ENCODE results near the gene IRF2.

The IRF2 gene

DNA sequence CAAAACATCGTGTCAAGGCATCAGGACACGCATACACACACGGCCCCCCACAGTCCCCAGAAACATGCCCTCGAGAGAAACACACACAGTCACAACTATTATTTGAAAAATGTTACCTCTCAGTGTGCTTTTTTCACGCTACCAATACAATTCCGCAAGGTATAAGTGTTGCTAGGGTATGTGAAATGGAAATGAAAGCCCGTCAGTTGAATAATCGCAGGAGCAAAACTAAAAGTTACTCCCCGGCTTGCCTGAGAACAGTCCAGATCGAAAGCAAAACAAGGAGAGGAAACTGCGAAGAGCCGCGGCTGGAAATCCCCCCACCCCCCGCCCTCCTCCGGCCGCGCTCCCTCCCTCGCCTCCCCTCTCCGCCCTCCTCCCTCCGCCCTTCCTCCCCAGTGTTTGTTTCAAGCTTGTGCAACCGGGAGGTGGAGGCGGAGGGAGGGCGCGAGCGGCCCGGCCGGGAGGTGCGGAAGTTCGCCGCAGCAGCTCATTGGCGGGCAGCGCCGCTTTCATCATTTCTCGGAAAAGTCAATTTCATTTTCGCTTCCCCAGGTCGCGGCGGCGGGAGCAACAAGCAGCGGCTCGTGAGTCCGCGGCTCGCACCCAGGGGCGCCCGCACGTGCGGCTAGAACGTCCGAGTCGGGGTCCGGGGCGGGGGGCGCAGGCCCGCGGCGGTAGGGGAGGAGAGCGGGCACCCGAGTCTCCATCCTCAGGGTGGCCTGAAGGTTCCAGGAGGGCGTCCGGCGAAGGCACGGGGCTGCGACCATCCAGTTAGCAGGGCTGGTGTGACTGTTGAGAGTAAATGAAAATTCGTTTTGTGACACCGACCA lies at the start of gene IRF2:
IRF2 (minus strand) TSS at position 288 of the 833 bp plus-strand sequence. CDS start 45,486 bp downstream, outside the sequence.
- Histone ChIP-seq H3K4me2 (peak within 1 kb of the TSS; percentile 83), H3K79me2 (ENCODE audit: insufficient read depth, low read depth) (peaks cover 58% of the 10 kb centered on the region), H3K27ac (peak within 1 kb of the TSS; percentile 78), H3K27me3 (ENCODE audit: insufficient read depth, low read depth) (no peaks in the 10 kb centered on the region), H4K20me1 (ENCODE audit: insufficient read depth) (no peaks in the 10 kb centered on the region), H3K4me1 (ENCODE audit: low read depth, poor library complexity, severe bottlenecking) (peaks cover 49% of the 10 kb centered on the region), H3K4me3 (IDR thresholded peaks at IDR 0.05; ENCODE audit: insufficient read depth, low read depth, low read length) (no peak within 1 kb of the TSS), H3K9ac (peak within 1 kb of the TSS; percentile 90), H3K36me3 (ENCODE audit: insufficient read depth) (no peaks in the 10 kb centered on the region), H2AFZ (ENCODE audit: low read depth) (peak within 1 kb of the TSS; percentile 25; the same call in 1 of the 2 replicates)
- TF ChIP-seq, protein P1, sequence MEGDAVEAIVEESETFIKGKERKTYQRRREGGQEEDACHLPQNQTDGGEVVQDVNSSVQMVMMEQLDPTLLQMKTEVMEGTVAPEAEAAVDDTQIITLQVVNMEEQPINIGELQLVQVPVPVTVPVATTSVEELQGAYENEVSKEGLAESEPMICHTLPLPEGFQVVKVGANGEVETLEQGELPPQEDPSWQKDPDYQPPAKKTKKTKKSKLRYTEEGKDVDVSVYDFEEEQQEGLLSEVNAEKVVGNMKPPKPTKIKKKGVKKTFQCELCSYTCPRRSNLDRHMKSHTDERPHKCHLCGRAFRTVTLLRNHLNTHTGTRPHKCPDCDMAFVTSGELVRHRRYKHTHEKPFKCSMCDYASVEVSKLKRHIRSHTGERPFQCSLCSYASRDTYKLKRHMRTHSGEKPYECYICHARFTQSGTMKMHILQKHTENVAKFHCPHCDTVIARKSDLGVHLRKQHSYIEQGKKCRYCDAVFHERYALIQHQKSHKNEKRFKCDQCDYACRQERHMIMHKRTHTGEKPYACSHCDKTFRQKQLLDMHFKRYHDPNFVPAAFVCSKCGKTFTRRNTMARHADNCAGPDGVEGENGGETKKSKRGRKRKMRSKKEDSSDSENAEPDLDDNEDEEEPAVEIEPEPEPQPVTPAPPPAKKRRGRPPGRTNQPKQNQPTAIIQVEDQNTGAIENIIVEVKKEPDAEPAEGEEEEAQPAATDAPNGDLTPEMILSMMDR (conservative IDR thresholded peaks at IDR 0.05; ENCODE audit: low read depth, low read length), result 0 out of 2 replicates have a peak, but pooled peaks have one; percentile 9

DNA sequence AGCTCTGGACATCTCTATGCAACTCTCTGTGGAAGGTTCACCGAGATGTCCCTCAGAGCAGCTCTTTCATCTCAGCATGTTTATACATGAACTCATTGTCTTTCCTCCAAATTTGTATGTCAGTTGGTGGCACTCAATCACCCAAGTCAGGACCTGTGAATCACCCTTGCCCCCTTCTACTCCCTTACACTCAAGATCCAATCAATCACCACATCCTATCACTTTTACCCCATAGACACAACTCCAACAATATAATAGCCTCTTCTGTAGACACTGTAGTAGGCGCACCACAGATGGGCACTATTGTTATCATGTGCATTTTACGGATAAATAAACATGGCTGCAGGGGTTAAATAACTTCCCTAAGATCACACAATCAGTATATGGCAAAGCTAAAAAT lies 41.3 kb upstream of the IRF2 start:
- no peaks in the 10 kb centered on the region for H4K20me1 ChIP-seq (ENCODE audit: insufficient read depth)
- no peak overlapping the region for H3K27ac ChIP-seq
- H3K79me2 ChIP-seq (ENCODE audit: insufficient read depth, low read depth), result no peaks in the 10 kb centered on the region
- no peaks in the 10 kb centered on the region for H3K4me1 ChIP-seq (ENCODE audit: low read depth, poor library complexity, severe bottlenecking)
- no peak overlapping the region for H3K4me2 ChIP-seq
- H3K36me3 ChIP-seq (ENCODE audit: insufficient read depth), result no peaks in the 10 kb centered on the region
- no peaks in the 10 kb centered on the region for H3K27me3 ChIP-seq (ENCODE audit: insufficient read depth, low read depth)
- H3K9ac ChIP-seq, result no peak overlapping the region
- no peak overlapping the region for H3K4me3 ChIP-seq (IDR thresholded peaks at IDR 0.05; ENCODE audit: insufficient read depth, low read depth, low read length)
- TF ChIP-seq, protein P1 (conservative IDR thresholded peaks at IDR 0.05; ENCODE audit: low read depth, low read length), result no peak
- H2AFZ ChIP-seq (ENCODE audit: low read depth), result no peak overlapping the region

DNA sequence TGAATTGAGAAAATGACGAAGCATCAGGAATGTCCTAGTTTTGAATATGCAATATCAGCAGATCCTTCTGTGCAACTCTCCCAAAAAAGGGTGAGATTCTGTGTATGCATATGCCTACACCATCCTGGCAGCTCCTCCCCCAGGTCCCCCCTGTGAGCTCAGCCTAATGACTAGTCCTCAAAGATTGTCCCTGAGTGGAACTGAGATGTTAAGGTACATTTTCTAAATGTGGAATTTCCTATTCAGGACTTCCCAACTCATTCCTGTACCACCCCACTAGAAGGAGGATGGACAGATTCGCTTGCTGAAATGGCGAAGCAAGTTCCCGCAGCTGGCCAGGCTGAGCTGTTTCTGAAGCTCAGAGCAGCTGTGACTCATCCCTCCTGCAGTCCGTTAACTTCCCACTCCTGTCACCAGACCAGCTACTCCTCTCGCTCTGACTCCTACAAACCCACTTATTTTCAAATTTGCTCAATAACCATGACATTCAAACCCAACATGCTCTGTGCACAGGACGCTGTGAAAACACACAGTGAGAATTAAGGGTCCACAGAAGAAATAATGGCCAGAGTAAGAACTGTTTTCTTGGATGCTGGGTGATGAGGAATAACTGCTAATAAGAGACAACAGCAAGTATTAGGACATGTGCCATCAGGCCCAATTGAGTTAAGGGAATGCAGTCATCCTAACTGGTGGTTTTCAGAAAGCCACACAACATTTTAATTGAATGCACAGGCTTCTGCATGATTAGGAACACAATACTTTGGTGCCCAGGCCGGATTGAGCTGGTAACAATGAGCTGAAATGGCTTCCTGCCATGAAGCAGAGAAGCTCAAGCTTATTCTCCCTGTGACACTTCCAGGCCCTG lies 40.0 kb upstream of the IRF2 start:
- Histone ChIP-seq H3K4me2 (no peak overlapping the region), H3K27ac (no peak overlapping the region), H4K20me1 (ENCODE audit: insufficient read depth) (no peaks in the 10 kb centered on the region), H3K9ac (no peak overlapping the region), H3K27me3 (ENCODE audit: insufficient read depth, low read depth) (no peaks in the 10 kb centered on the region), H3K79me2 (ENCODE audit: insufficient read depth, low read depth) (no peaks in the 10 kb centered on the region), H3K4me3 (IDR thresholded peaks at IDR 0.05; ENCODE audit: insufficient read depth, low read depth, low read length) (no peak overlapping the region), H2AFZ (ENCODE audit: low read depth) (no peak overlapping the region), H3K4me1 (ENCODE audit: low read depth, poor library complexity, severe bottlenecking) (no peaks in the 10 kb centered on the region), H3K36me3 (ENCODE audit: insufficient read depth) (no peaks in the 10 kb centered on the region)
- TF ChIP-seq, protein P1 (conservative IDR thresholded peaks at IDR 0.05; ENCODE audit: low read depth, low read length), result no peak

DNA sequence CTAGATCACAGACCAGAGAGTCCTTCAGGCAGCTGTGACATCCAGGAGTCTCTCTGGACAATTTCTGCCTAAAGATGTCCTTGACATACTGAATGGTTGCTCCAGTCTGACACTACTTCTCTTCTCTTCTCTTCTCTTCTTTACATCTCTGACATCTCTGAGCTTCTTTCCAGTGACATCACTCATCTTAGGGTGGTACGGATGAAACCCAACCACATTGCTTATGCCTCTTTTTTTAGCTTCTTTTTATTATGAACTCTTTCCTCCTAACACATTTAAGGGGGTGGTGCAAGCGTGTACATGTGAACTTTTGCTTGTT lies 39.4 kb upstream of the IRF2 start:
- no peak overlapping the region for H3K4me3 ChIP-seq (IDR thresholded peaks at IDR 0.05; ENCODE audit: insufficient read depth, low read depth, low read length)
- no peaks in the 10 kb centered on the region for H4K20me1 ChIP-seq (ENCODE audit: insufficient read depth)
- H3K4me1 ChIP-seq (ENCODE audit: low read depth, poor library complexity, severe bottlenecking), result no peaks in the 10 kb centered on the region
- H2AFZ ChIP-seq (ENCODE audit: low read depth), result no peak overlapping the region
- no peaks in the 10 kb centered on the region for H3K27me3 ChIP-seq (ENCODE audit: insufficient read depth, low read depth)
- TF ChIP-seq, protein P1 (conservative IDR thresholded peaks at IDR 0.05; ENCODE audit: low read depth, low read length), result no peak
- H3K27ac ChIP-seq, result no peak overlapping the region
- no peaks in the 10 kb centered on the region for H3K79me2 ChIP-seq (ENCODE audit: insufficient read depth, low read depth)
- H3K4me2 ChIP-seq, result no peak overlapping the region
- H3K9ac ChIP-seq, result no peak overlapping the region
- no peaks in the 10 kb centered on the region for H3K36me3 ChIP-seq (ENCODE audit: insufficient read depth)
